Left colon (tissue), 2 donors: Measurements from ENCODE around the gene ME3. TPM values are rescaled to one million over a fixed set of nuclear protein-coding genes. Genes with fewer than 3 reads are reported as not detected.
"Not testable (repeated sequence)": the region's sequence is repeated elsewhere in the genome, so short reads cannot be mapped to it uniquely, and the experiment has no call there.

Source experiments
- ATAC-seq: fragments of 200-7000 bp; cut with Tn5 transposase; one replicate; pipeline ENCODE4 v1.9.1; 2020; ENCODE audit warnings: mild to moderate bottlenecking, moderate library complexity
- DNase-seq, 2 donors: peaks; one replicate each; pipeline ENCODE4 v3.0.0-alpha.2; 2020
- intact Hi-C, 2 donors: fragments of 100-400 bp; cut with DNase I in 1 of 2; cut with micrococcal nuclease in 1 of 2; formaldehyde crosslinking; loops; one replicate each; pipeline versions ENCODE4 v1.11.2 to v1.14.0; 2022; cut with DNase I, micrococcal nuclease
- total RNA-seq, 2 donors: library from RNA; stranded (reverse); fragmentation: NEBNext Ultra II Directional; extraction: Animal tissue kit (Norgen Biotek cat#: 25700); gene quantifications; one replicate each; pipeline ENCODE4 v1.2.1, GENCODE V29; 2021
- donor health status: DM: no; HTN: no; CAD: no.
- donor health status: DM: yes; HTN: yes; CAD: no.

Gene ME3
- total RNA-seq, 2 donors from 2014 or later, result 35.8 to 38.1 TPM

DNA sequence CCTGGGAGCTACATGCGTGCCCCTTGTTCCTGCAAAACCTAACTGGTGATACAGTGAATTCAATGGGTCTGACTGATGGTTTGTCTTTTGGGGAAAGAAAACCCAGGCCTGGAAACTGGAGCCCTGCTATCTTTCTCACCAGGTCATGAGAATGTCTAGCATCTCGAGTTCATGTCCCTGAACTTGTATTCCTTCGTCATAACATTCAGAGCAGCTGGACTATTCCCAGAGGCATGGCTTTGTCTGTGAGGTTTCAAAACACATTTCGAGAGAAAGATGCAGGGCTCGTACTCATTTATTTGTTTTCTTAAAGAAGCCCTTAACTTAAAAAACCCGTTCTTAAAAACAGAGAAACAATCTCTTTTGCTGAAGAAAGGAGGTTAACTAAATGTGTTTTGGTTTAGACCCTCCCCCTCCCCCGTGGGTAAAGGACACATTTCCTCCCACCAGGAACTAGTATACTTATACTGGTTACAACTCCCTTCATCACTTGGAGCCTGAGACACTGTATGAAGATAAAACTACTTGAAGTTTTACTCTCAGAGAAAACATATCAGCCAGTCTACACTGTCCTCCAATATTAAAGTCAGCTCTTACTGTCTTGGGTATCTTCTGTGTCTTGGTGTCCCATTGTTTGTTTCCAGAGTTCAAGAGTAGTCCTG is 43.2 kb downstream of the ME3 start:
- DNase-seq, result no peak
- ATAC-seq, result no peak
- intact Hi-C loops, result no loop called here

GRCh38 chr11:86627776-86628455 is 44.5 kb downstream of the ME3 start:
- DNase-seq (no peak), ATAC-seq (no peak)
- intact Hi-C loops, result no loop called here

DNA sequence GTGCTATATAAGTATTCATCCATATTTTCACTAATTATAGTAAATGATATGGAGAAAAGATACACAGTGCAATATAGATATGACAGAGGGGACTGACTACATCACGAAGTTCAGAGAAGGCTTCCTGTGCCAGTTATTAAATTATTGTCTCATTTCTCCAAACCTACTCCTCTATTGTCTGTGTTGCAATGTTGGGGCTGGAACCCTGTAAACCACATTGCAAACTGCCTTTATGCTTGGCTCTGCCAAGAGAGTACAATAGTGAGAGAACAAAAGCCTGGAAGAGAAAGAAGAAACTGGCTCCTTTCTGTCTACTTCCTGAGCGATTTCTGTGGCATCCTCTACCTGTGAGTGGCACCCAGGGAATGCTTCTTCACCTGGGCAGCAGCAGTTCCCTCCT is 46.4 kb downstream of the ME3 start:
- DNase-seq (no peak), ATAC-seq (no peak)
- intact Hi-C loops, result no loop called here

DNA sequence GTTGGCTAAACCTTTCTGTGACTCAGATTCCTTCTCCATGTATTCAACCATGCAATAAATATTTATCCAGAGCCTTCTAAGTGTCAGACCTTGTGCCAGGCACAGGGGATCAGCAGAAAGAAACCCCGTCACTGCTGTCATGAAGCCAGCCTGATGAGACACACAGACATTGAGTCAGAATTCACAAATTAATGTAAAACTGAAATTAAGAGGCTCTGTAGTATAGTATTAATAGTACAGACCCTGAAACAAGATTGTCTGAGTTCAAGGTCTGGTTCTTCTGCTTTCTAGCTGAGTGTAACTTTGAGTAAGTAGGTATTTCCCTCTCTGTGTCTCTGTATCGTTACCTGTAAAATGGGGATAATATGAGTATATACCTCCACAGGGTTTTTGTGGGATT is 46.9 kb downstream of the ME3 start:
- intact Hi-C loops, result no loop called here

DNA sequence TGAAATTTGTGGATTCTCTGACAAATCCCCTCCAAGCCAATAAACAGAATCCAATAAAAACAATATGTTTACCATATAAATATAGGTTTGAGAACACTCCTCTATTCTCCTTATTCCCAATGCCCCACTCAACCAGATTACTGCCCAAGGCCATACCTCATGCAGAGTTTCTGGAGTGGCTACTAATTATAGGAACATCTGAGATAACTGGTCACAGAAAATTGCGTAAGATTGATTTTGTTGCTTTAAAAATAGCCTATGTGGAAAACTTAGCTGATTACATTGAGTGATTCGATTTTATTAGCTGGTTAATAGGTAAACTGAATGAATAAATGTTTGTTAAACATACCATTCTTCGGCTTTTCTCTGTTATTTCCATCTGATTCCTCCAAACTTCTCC is 48.0 kb downstream of the ME3 start:
- DNase-seq (no peak), ATAC-seq (no peak)
- intact Hi-C loops, result no loop called here

More for the DNA sequence above, 46.9 kb downstream of the ME3 start:
- ATAC-seq (no peak), DNase-seq (no peak)

DNA sequence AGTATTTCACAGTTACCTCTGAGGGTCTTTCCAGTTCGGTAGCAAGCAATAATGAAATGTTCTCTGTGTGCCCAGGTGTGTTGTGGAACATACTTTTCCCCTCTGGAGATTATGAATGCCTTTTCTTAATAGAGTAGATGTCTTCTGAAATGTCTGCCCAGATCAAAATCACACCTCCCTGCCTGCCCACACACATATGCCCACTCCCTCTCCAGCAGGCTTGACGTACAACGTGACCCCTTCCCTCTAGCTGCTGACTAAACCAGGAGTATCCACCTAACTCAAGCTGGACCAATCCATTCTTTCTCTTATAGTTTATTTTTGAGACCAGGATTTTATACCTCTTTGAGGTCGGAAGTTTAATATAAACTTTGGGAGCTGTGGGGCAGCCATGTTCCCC is 48.7 kb downstream of the ME3 start:
- DNase-seq, result no peak
- ATAC-seq, result no peak
- intact Hi-C loops, result no loop called here

DNA sequence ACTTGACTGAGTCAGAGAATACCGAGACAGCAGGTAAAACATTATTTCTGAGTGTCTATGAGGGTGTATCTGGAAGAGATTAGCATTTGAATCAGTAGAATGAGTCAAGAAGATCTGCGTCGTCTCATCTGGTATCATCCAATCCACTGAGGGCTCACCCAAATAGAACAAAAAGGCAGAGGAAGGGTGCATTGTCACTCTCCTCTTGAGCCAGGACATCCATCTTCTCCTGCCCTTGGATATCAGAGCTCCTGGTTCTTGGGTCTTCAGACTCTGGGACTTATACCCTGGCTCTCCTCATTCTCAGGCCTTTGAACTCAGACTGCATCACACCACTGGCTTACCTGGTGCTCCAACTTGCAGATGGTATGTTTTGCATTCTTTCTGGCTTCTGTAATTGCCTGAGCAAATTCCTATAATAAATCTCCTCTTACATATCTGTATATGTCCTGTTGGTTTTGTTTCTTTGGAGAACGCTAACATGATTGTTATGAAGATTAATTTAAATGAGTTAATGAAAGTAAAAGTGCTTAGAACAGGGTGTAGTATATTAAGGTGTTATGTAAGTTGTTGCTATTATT is 49.3 kb downstream of the ME3 start:
- ATAC-seq (no peak), DNase-seq (no peak)
- intact Hi-C loops, result no loop called here

- DNase-seq (no peak), ATAC-seq (no peak)
These were observed 50.6 kb downstream of the ME3 start for GRCh38 chr11:86621854-86622253.

GRCh38 chr11:86620891-86621521 is 51.4 kb downstream of the ME3 start:
- ATAC-seq, result no peak
- no peak for DNase-seq
- intact Hi-C loops, result no loop called here

More at GRCh38 chr11:86621854-86622253, 50.6 kb downstream of the ME3 start:
- intact Hi-C loops, result no loop called here

GRCh38 chr11:86619428-86619827 is 53.0 kb downstream of the ME3 start:
- DNase-seq, intact Hi-C loops, ATAC-seq: not testable (repeated sequence)

GRCh38 chr11:86617502-86617901 is 54.9 kb downstream of the ME3 start:
- no peak for ATAC-seq

GRCh38 chr11:86615487-86615886 is 56.9 kb downstream of the ME3 start:
- intact Hi-C loops, result no loop called here
- no peak for ATAC-seq
- no peak for DNase-seq

More at GRCh38 chr11:86617502-86617901, 54.9 kb downstream of the ME3 start:
- no peak for DNase-seq
- intact Hi-C loops, result no loop called here

- ATAC-seq (no peak), DNase-seq (no peak)
- intact Hi-C loops, result loop anchor here in 1 of 2 donors (5.0 kb wide), 1 partner anchor 202 kb away; no protein-coding TSS in a partner anchor
These were observed 61.7 kb downstream of the ME3 start for GRCh38 chr11:86610559-86611341.

- peak in 1 of 2 donors; percentile 62 for DNase-seq
- ATAC-seq, result peak; percentile 89
- intact Hi-C loops, result loop anchor here in 1 of 2 donors (5.0 kb wide), 1 partner anchor 151 kb away; no protein-coding TSS in a partner anchor
These were observed 64.1 kb downstream of the ME3 start for GRCh38 chr11:86608251-86608799.

DNA sequence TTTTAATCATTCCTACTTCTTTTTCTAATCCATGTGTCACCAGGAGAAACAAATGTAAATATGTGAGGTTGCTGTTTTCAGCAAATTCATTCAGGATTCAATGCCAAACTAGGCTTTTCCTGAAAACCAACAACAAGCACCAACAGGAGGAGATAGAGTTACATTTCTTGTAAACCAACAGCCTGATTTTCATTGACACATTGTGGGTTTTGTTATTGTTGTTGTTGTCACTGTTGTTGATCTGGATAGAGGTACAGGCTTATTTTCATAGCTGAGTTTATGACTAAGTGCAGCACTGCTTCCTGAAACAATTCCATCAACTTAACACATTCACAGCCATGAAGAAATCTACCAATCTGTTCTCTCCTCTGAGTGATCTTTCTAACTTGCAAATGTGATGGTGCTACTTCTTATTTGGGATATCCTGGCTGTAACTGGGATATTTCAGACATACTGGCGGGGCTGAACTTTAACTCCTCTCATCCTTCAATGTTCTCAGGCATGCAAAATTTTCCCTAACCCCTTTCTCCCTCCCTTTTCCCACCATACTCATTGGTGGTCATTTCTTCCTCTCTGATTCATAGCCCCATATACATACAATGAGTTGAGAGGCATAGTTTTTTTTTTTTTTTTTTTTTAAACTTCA is 65.5 kb downstream of the ME3 start:
- DNase-seq, result no peak
- intact Hi-C loops, result loop anchor here in 1 of 2 donors (5.0 kb wide), 1 partner anchor 150 kb away; no protein-coding TSS in a partner anchor
- ATAC-seq, result peak; percentile 38

DNA sequence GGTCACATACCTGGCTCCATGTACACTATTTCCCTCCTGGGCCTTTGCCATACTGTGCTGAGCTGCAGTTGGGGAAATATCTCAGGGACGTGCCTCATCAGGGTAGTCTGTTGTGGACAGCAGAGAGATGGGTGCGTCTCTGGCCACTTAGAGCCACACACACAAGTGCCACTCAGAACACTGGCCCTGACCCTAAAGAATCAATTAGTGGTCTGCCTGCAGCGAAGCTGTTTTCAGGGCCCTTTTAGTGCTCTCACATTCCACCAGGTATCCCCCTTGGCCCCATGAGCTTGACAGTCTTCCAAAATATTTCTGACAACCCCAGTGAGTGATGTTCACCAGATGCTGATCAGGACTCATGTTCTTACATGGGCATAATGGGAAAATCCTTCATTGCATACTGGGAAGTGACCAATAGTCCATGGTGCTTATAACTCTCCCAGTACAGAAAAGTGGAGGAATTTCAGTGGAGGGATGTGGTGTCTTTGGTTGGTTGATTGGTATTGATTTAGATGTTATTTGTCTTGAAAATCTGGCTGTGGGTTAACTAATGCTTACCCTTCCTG is 66.1 kb downstream of the ME3 start:
- ATAC-seq (no peak), DNase-seq (no peak)
- intact Hi-C loops, result loop anchor here in 1 of 2 donors (5.0 kb wide), 1 partner anchor 149 kb away; no protein-coding TSS in a partner anchor

DNA sequence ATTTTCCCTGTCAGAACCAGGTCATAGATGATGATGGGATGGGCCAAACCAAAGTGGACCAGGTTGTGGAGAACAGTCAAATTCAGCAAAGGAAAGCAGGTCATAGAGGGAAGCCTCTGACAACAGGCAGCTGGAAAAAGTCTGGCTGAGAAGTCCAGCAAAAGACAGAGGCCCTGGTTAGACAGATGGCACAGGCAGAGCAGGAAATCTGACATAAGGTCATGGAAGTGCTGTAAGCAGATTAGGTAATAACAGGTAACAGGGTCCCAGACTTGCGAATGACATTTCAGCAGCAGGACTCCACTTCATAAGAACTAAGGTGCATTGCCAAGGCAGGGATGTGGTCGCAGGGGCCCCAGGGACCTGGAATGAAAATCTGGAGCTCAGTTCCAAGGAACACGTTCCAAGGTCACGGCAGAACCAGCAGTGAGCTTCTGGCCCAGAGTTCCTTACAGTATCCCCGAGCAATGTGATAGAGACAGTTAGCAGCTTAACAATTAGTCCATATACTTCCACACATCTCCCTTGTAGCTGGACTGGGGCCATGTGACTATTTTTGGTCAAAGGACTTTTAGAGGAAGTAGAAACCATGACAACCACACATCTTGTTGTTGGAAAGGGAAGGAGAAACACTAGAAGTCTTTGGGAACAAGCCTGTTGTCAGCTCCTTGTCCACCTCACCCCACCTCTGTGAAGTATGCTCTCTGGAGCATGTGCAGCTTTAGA is 75.4 kb downstream of the ME3 start:
- DNase-seq (no peak), ATAC-seq (no peak)
- intact Hi-C loops, result no loop called here
